AG04450 (cell line): ENCODE measurements around the gene ZSWIM3. TPM values are rescaled to one million over a fixed set of nuclear protein-coding genes. Genes with fewer than 3 reads are reported as not detected.
A peak's percentile ranks its signal among the peaks of the same experiment; 100 is the strongest.

Experiments
- CTCF ChIA-PET: fragments of 300-600, 350-600 bp; formaldehyde crosslinking; extraction: SDS; loops from one replicate; lab custom pipeline; 2022; ENCODE audit warnings: antibody characterized with exemption, inconsistent platforms; lab: Charles Lee
- POLR2A ChIA-PET: fragments of 350-600 bp; formaldehyde crosslinking; extraction: SDS; loops from one replicate; lab custom pipeline; 2021; ENCODE audit warnings: antibody characterized with exemption, inconsistent platforms; lab: Yijun Ruan, JAX
- DNase-seq: peaks from one replicate; pipeline ENCODE4 v3.0.0-alpha.2; 2011; ENCODE audit warnings: low read depth, low spot score
- H3K27ac ChIP-seq: one replicate; pipeline ENCODE4 v1.5.1; 2012; ENCODE audit warnings: low read depth, low read length, control low read depth
- H3K27me3 ChIP-seq: one replicate; pipeline ENCODE4 v1.6.0; 2012; ENCODE audit warnings: low read length; ENCODE audit not compliant: control insufficient read depth, insufficient read depth
- H3K4me3 ChIP-seq: 2 replicates; pipeline ENCODE4 v1.5.1; 2011; ENCODE audit warnings: mild to moderate bottlenecking, low read depth, low read length, control low read depth
- H3K9me3 ChIP-seq: 2 replicates; pipeline ENCODE4 v1.5.1; 2012; ENCODE audit warnings: low read length; ENCODE audit not compliant: control insufficient read depth, insufficient read depth
- CTCF ChIP-seq: IDR thresholded peaks from 2 replicates; pipeline ENCODE4 v1.5.1; 2011; ENCODE audit warnings: low read depth, low read length, control low read depth, inconsistent platforms
- polyA plus RNA-seq: library from polyadenylated mRNA; depleted of rRNA; stranded (reverse); fragments of >200 nt; gene quantifications from 2 replicates; pipeline ENCODE4 v1.2.3, GENCODE V29; 2011

Gene ZSWIM3
- polyA plus RNA-seq, 1 experiment: 4.6 TPM

GRCh38 chr20:45886590-45887345 lies 29.4 kb downstream of the ZSWIM3 start:
- no peak overlapping the region for H3K27ac ChIP-seq
- ChIA-PET CTCF (no interaction called here), POLR2A (no interaction called here)
- H3K9me3 ChIP-seq: no peaks in the 10 kb centered on the region; the same call in 1 of the 2 replicates
- DNase-seq: no peak
- H3K27me3 ChIP-seq: no peaks in the 10 kb centered on the region
- TF ChIP-seq CTCF: no peak
- no peak overlapping the region for H3K4me3 ChIP-seq

GRCh38 chr20:45887346-45887715 lies 29.9 kb downstream of the ZSWIM3 start, which contains the start of gene SPATA25:
Gene SPATA25, minus strand, starts transcription at chr20:45887622. Its CDS starts 32 bp downstream, at chr20:45887590.
- Histone ChIP-seq H3K4me3 (no peak within 1 kb of the TSS), H3K9me3 (no peaks in the 10 kb centered on the region; the same call in 1 of the 2 replicates), H3K27me3 (no peaks in the 10 kb centered on the region), H3K27ac (no peak within 1 kb of the TSS)
- no peak for DNase-seq
- ChIA-PET POLR2A (no interaction called here), CTCF (no interaction called here)
- TF ChIP-seq CTCF: no peak

- ChIA-PET POLR2A (no interaction called here), CTCF (interaction anchor here (1.5 to 3.4 kb wide), 4 partner anchors 20 to 81 kb away, joined by 3 to 31 read pairs (median 11); partner anchors contain the start of gene PCIF1)
- DNase-seq: no peak
- Histone ChIP-seq H3K27me3 (no peaks in the 10 kb centered on the region), H3K27ac (no peak overlapping the region), H3K4me3 (no peak overlapping the region), H3K9me3 (no peaks in the 10 kb centered on the region; the same call in 1 of the 2 replicates)
- TF ChIP-seq CTCF: no peak
Measured at GRCh38 chr20:45888681-45889080, 31.3 kb downstream of the ZSWIM3 start.

GRCh38 chr20:45890077-45890984 lies 32.9 kb downstream of the ZSWIM3 start:
- peak overlapping the region; percentile 79 for H3K4me3 ChIP-seq
- no peaks in the 10 kb centered on the region; the same call in 1 of the 2 replicates for H3K9me3 ChIP-seq
- POLR2A ChIA-PET: interaction anchor here (0.6 to 2.8 kb wide), 10 partner anchors 9 to 193 kb away, joined by 3 to 21 read pairs (median 6); partner anchors contain the start of genes PCIF1, PLTP and ZSWIM1
- no peaks in the 10 kb centered on the region for H3K27me3 ChIP-seq
- peak overlapping the region; percentile 77 for H3K27ac ChIP-seq
- CTCF ChIA-PET: interaction anchor here (0.7 to 3.4 kb wide), 29 partner anchors 8 to 178 kb away, joined by 3 to 31 read pairs (median 4); partner anchors contain the start of genes PCIF1 and ZSWIM1
- peak; percentile 79 for TF ChIP-seq CTCF
- DNase-seq: no peak
